ENCODE results near the gene GHDC.
A peak's percentile ranks its signal among the peaks of the same experiment; 100 is the strongest.
"Not testable (repeated sequence)": the region's sequence is repeated elsewhere in the genome, so short reads cannot be mapped to it uniquely, and the experiment has no call there.

Gene GHDC

GRCh38 chr17:42193969-42194899, at the start of gene GHDC:
Gene GHDC, minus strand, starts transcription at chr17:42194494. Its CDS starts 913 bp downstream, at chr17:42193581.
- H3K36me3 Mint-ChIP-seq (ENCODE audit: low read depth): peaks cover 3% of the 10 kb centered on the region
- H3K9me3 Mint-ChIP-seq: no peaks in the 10 kb centered on the region
- no peaks in the 10 kb centered on the region for H3K27me3 Mint-ChIP-seq (ENCODE audit: low read depth)
- H3K27ac Mint-ChIP-seq: peak within 1 kb of the TSS; percentile 90
- H3K4me1 Mint-ChIP-seq (ENCODE audit: low read depth): peaks cover 11% of the 10 kb centered on the region
- H3K4me3 Mint-ChIP-seq: peak within 1 kb of the TSS; percentile 91

GRCh38 chr17:42243493-42243982, 49.2 kb upstream of the GHDC start:
- peaks cover 7% of the 10 kb centered on the region for H3K36me3 Mint-ChIP-seq (ENCODE audit: low read depth)
- H3K4me3 Mint-ChIP-seq: no peak overlapping the region
- H3K4me1 Mint-ChIP-seq (ENCODE audit: low read depth): peaks cover 31% of the 10 kb centered on the region
- H3K9me3 Mint-ChIP-seq: no peaks in the 10 kb centered on the region
- no peaks in the 10 kb centered on the region for H3K27me3 Mint-ChIP-seq (ENCODE audit: low read depth)
- H3K27ac Mint-ChIP-seq: no peak overlapping the region

GRCh38 chr17:42241871-42242270, 47.6 kb upstream of the GHDC start:
- H3K4me3 Mint-ChIP-seq: no peak overlapping the region
- H3K36me3 Mint-ChIP-seq (ENCODE audit: low read depth): peaks cover 3% of the 10 kb centered on the region
- no peaks in the 10 kb centered on the region for H3K27me3 Mint-ChIP-seq (ENCODE audit: low read depth)
- peaks cover 20% of the 10 kb centered on the region for H3K4me1 Mint-ChIP-seq (ENCODE audit: low read depth)
- H3K27ac Mint-ChIP-seq: no peak overlapping the region
- H3K9me3 Mint-ChIP-seq: no peaks in the 10 kb centered on the region

GRCh38 chr17:42240863-42241262, 46.6 kb upstream of the GHDC start:
- not testable (repeated sequence) for H3K27ac Mint-ChIP-seq; H3K4me3 Mint-ChIP-seq; H3K9me3 Mint-ChIP-seq; H3K36me3 Mint-ChIP-seq (ENCODE audit: low read depth); H3K27me3 Mint-ChIP-seq (ENCODE audit: low read depth)
- H3K4me1 Mint-ChIP-seq (ENCODE audit: low read depth): peaks cover 16% of the 10 kb centered on the region

- H3K27ac Mint-ChIP-seq: no peak overlapping the region
- no peaks in the 10 kb centered on the region for H3K36me3 Mint-ChIP-seq (ENCODE audit: low read depth)
- H3K9me3 Mint-ChIP-seq: no peaks in the 10 kb centered on the region
- H3K27me3 Mint-ChIP-seq (ENCODE audit: low read depth): no peaks in the 10 kb centered on the region
- H3K4me1 Mint-ChIP-seq (ENCODE audit: low read depth): peaks cover 15% of the 10 kb centered on the region
- H3K4me3 Mint-ChIP-seq: no peak overlapping the region
Measured at GRCh38 chr17:42240201-42240600, 45.9 kb upstream of the GHDC start.

- H3K36me3 Mint-ChIP-seq (ENCODE audit: low read depth); H3K9me3 Mint-ChIP-seq; H3K4me3 Mint-ChIP-seq; H3K27ac Mint-ChIP-seq; H3K27me3 Mint-ChIP-seq (ENCODE audit: low read depth): not testable (repeated sequence)
- peaks cover 15% of the 10 kb centered on the region for H3K4me1 Mint-ChIP-seq (ENCODE audit: low read depth)
Measured at GRCh38 chr17:42239576-42239975, 45.3 kb upstream of the GHDC start.

- H3K27me3 Mint-ChIP-seq (ENCODE audit: low read depth): no peaks in the 10 kb centered on the region
- peaks cover 9% of the 10 kb centered on the region for H3K4me1 Mint-ChIP-seq (ENCODE audit: low read depth)
- no peaks in the 10 kb centered on the region for H3K9me3 Mint-ChIP-seq
- no peak overlapping the region for H3K27ac Mint-ChIP-seq
- no peak overlapping the region for H3K4me3 Mint-ChIP-seq
- peaks cover 2% of the 10 kb centered on the region for H3K36me3 Mint-ChIP-seq (ENCODE audit: low read depth)
Measured at GRCh38 chr17:42236760-42237159, 42.5 kb upstream of the GHDC start.

GRCh38 chr17:42233994-42234393, 39.7 kb upstream of the GHDC start:
- Mint-ChIP-seq H3K4me1 (ENCODE audit: low read depth) (peaks cover 12% of the 10 kb centered on the region), H3K4me3 (no peak overlapping the region), H3K27me3 (ENCODE audit: low read depth) (no peaks in the 10 kb centered on the region), H3K36me3 (ENCODE audit: low read depth) (peaks cover 3% of the 10 kb centered on the region), H3K27ac (no peak overlapping the region), H3K9me3 (no peaks in the 10 kb centered on the region)

- peaks cover 15% of the 10 kb centered on the region for H3K4me1 Mint-ChIP-seq (ENCODE audit: low read depth)
- no peaks in the 10 kb centered on the region for H3K27me3 Mint-ChIP-seq (ENCODE audit: low read depth)
- H3K4me3 Mint-ChIP-seq: no peak overlapping the region
- H3K9me3 Mint-ChIP-seq: no peaks in the 10 kb centered on the region
- H3K27ac Mint-ChIP-seq: no peak overlapping the region
- H3K36me3 Mint-ChIP-seq (ENCODE audit: low read depth): peaks cover 6% of the 10 kb centered on the region
Measured at GRCh38 chr17:42233156-42233555, 38.9 kb upstream of the GHDC start.

GRCh38 chr17:42230225-42230624, 35.9 kb upstream of the GHDC start:
- Mint-ChIP-seq H3K4me3 (no peak overlapping the region), H3K27me3 (ENCODE audit: low read depth) (no peaks in the 10 kb centered on the region), H3K4me1 (ENCODE audit: low read depth) (peaks cover 11% of the 10 kb centered on the region), H3K36me3 (ENCODE audit: low read depth) (peaks cover 8% of the 10 kb centered on the region), H3K27ac (peak overlapping the region; percentile 27), H3K9me3 (no peaks in the 10 kb centered on the region)

- H3K4me3 Mint-ChIP-seq: no peak overlapping the region
- no peaks in the 10 kb centered on the region for H3K9me3 Mint-ChIP-seq
- H3K36me3 Mint-ChIP-seq (ENCODE audit: low read depth): peaks cover 16% of the 10 kb centered on the region
- H3K4me1 Mint-ChIP-seq (ENCODE audit: low read depth): peaks cover 8% of the 10 kb centered on the region
- no peak overlapping the region for H3K27ac Mint-ChIP-seq
- H3K27me3 Mint-ChIP-seq (ENCODE audit: low read depth): no peaks in the 10 kb centered on the region
Measured at GRCh38 chr17:42227849-42228700, 33.8 kb upstream of the GHDC start.

GRCh38 chr17:42225646-42226045, 31.4 kb upstream of the GHDC start:
- Mint-ChIP-seq H3K36me3 (ENCODE audit: low read depth) (peaks cover 21% of the 10 kb centered on the region), H3K27ac (no peak overlapping the region), H3K9me3 (no peaks in the 10 kb centered on the region), H3K27me3 (ENCODE audit: low read depth) (no peaks in the 10 kb centered on the region), H3K4me3 (no peak overlapping the region), H3K4me1 (ENCODE audit: low read depth) (peaks cover 12% of the 10 kb centered on the region)

GRCh38 chr17:42224651-42225050, 30.4 kb upstream of the GHDC start:
- no peaks in the 10 kb centered on the region for H3K27me3 Mint-ChIP-seq (ENCODE audit: low read depth)
- H3K9me3 Mint-ChIP-seq: no peaks in the 10 kb centered on the region
- H3K27ac Mint-ChIP-seq: peak overlapping the region; percentile 7
- peaks cover 7% of the 10 kb centered on the region for H3K4me1 Mint-ChIP-seq (ENCODE audit: low read depth)
- no peak overlapping the region for H3K4me3 Mint-ChIP-seq
- H3K36me3 Mint-ChIP-seq (ENCODE audit: low read depth): peaks cover 21% of the 10 kb centered on the region

- no peak overlapping the region for H3K4me3 Mint-ChIP-seq
- no peaks in the 10 kb centered on the region for H3K27me3 Mint-ChIP-seq (ENCODE audit: low read depth)
- peaks cover 4% of the 10 kb centered on the region for H3K4me1 Mint-ChIP-seq (ENCODE audit: low read depth)
- H3K36me3 Mint-ChIP-seq (ENCODE audit: low read depth): peaks cover 29% of the 10 kb centered on the region
- no peaks in the 10 kb centered on the region for H3K9me3 Mint-ChIP-seq
- peak overlapping the region; percentile 47 for H3K27ac Mint-ChIP-seq
Measured at GRCh38 chr17:42221886-42222745, 27.8 kb upstream of the GHDC start.

All from T-helper 1 cell treated with Interleukin-12 subunit alpha and Interleukin-12 subunit beta and Interleukin-4 antibody, amounts not matched to agents 30 μg/mL and 1 μg/mL, for 36 hours (primary cell).